Measurements from ENCODE around the gene SPOCK1. TPM values are rescaled to one million over a fixed set of nuclear protein-coding genes. Genes with fewer than 3 reads are reported as not detected.

SPOCK1 gene
- total and polyA plus RNA-seq, 2 experiments from 2014 or later = 8.2 to 10.5 TPM

DNA sequence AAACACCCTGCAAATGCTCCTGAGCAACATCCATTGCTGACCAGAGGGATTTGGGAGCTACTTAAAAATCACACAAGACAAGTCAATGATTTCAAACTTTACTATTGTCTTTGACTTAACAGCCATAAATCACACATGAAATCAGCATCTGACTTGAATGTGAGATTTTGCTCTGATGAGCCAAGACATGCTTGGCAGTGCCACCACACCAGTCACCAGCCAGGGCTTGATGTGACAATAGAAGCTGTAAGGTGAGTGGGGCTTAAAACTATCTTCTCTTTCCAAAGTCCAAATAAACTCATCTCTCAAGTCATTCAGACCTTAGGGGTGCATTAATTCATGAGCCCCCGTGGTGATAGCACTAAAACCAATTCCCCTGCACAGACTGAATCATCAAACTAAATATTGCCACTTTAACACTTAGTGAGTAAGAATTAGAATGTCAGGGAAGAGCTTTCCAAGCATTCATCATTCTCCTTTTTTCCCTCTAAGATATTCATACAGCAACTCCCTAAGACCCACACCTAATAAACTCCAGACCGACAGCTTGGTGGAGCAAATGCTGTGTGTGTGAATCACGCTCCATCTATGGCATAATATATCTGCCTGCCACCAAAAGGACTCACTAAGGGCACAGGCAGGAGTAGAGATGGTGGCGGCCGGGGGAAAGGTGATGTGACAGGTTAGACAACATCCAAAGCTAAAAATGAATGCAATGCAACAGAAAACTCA is 119.4 kb downstream of the SPOCK1 start:
- Histone ChIP-seq H3K27me3 (ENCODE audit: insufficient read depth) (no peaks in the 10 kb centered on the region), H4K20me1 (replicated peaks; ENCODE audit: insufficient read depth) (no peaks in the 10 kb centered on the region), H3F3A (replicated peaks; ENCODE audit: low read depth) (no peaks in the 10 kb centered on the region), H3K27ac (ENCODE audit: low read depth) (no peak overlapping the region), H3K4me3 (no peak overlapping the region), H3K36me3 (ENCODE audit: insufficient read depth) (no peaks in the 10 kb centered on the region), H2AFZ (no peak overlapping the region), H3K9me2 (ENCODE audit: insufficient read depth) (peaks cover 9% of the 10 kb centered on the region; the same call in 1 of the 2 replicates), H3K4me2 (no peak overlapping the region), H3K79me2 (replicated peaks; ENCODE audit: insufficient read depth) (no peaks in the 10 kb centered on the region), H3K4me1 (ENCODE audit: insufficient read depth) (no peaks in the 10 kb centered on the region)
- Mint-ChIP-seq H3K27me3 (ENCODE audit: insufficient read depth, low read depth, poor library complexity) (peaks cover 7% of the 10 kb centered on the region), H3K36me3 (ENCODE audit: low read depth) (peaks cover 32% of the 10 kb centered on the region), H3K27ac (no peak overlapping the region), H3K9me3 (peaks cover 44% of the 10 kb centered on the region), H3K4me1 (peaks cover 11% of the 10 kb centered on the region), H3K4me3 (no peak overlapping the region)
- DNase-seq (ENCODE audit: low spot score) (no peak), ATAC-seq (no peak)
- TF ChIP-seq JUNB (IDR thresholded peaks at IDR 0.05; ENCODE audit: unreplicated experiment) (no peak), EZH2phosphoT487 (IDR thresholded peaks at IDR 0.05; ENCODE audit: unreplicated experiment) (no peak), STAT1 (IDR thresholded peaks at IDR 0.05; ENCODE audit: unreplicated experiment) (no peak), ZNF114 (CRISPR knock-in tag; IDR thresholded peaks at IDR 0.05) (no peak)
- TF ChIP-seq, protein P1, sequence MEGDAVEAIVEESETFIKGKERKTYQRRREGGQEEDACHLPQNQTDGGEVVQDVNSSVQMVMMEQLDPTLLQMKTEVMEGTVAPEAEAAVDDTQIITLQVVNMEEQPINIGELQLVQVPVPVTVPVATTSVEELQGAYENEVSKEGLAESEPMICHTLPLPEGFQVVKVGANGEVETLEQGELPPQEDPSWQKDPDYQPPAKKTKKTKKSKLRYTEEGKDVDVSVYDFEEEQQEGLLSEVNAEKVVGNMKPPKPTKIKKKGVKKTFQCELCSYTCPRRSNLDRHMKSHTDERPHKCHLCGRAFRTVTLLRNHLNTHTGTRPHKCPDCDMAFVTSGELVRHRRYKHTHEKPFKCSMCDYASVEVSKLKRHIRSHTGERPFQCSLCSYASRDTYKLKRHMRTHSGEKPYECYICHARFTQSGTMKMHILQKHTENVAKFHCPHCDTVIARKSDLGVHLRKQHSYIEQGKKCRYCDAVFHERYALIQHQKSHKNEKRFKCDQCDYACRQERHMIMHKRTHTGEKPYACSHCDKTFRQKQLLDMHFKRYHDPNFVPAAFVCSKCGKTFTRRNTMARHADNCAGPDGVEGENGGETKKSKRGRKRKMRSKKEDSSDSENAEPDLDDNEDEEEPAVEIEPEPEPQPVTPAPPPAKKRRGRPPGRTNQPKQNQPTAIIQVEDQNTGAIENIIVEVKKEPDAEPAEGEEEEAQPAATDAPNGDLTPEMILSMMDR (conservative IDR thresholded peaks at IDR 0.05; ENCODE audit: low read depth in 2 of 2) = no peak

DNA sequence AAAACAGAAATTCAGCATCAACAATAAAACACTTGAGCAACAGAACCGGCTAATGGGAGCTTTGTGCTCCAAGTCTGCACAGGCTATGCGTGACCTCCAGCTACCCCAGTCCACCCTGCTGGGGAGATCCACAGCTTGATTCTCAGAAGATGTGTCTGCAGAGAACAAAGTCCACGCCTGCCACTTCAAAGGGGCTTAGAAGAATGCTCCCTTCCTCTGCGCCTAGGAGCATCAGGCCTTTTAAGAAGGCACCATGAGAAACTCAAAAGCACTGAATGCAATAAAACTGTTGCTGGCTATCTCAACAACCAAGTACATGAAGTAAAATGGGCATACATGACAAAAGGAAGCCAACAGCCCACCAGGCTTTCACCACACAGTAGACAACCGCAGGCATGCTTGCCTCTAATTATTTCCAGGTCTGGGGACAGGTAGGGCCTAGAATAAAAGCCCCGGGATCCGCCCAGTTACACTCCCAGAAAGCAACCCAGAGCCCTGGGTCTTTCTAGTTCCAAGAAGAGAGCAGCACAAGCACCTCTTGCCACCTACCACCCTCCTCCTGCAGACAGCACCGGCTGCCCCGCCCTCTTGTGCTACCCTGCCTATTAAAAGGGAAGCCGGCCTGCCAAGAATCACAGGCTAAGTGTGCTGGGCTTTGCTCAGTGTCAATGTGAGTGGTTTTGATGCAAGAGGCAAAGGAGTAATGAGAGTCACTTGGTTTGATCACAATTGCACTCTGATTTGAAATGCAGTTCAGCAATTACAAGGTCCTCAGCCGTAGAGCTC is 123.2 kb downstream of the SPOCK1 start:
- DNase-seq (ENCODE audit: low spot score) = peak; percentile 30
- Histone ChIP-seq H2AFZ (no peak overlapping the region), H3F3A (replicated peaks; ENCODE audit: low read depth) (no peaks in the 10 kb centered on the region), H3K4me3 (no peak overlapping the region), H3K27me3 (ENCODE audit: insufficient read depth) (no peaks in the 10 kb centered on the region), H3K9me2 (ENCODE audit: insufficient read depth) (peaks cover 9% of the 10 kb centered on the region; the same call in 1 of the 2 replicates), H4K20me1 (replicated peaks; ENCODE audit: insufficient read depth) (no peaks in the 10 kb centered on the region), H3K79me2 (replicated peaks; ENCODE audit: insufficient read depth) (no peaks in the 10 kb centered on the region), H3K36me3 (ENCODE audit: insufficient read depth) (no peaks in the 10 kb centered on the region), H3K4me2 (no peak overlapping the region), H3K27ac (ENCODE audit: low read depth) (no peak overlapping the region), H3K4me1 (ENCODE audit: insufficient read depth) (no peaks in the 10 kb centered on the region)
- Mint-ChIP-seq H3K9me3 (peaks cover 14% of the 10 kb centered on the region), H3K4me3 (no peak overlapping the region), H3K27me3 (ENCODE audit: insufficient read depth, low read depth, poor library complexity) (peaks cover 4% of the 10 kb centered on the region), H3K27ac (no peak overlapping the region), H3K4me1 (peaks cover 14% of the 10 kb centered on the region), H3K36me3 (ENCODE audit: low read depth) (peaks cover 11% of the 10 kb centered on the region)
- peak; percentile 85 for ATAC-seq
- TF ChIP-seq, protein P2, sequence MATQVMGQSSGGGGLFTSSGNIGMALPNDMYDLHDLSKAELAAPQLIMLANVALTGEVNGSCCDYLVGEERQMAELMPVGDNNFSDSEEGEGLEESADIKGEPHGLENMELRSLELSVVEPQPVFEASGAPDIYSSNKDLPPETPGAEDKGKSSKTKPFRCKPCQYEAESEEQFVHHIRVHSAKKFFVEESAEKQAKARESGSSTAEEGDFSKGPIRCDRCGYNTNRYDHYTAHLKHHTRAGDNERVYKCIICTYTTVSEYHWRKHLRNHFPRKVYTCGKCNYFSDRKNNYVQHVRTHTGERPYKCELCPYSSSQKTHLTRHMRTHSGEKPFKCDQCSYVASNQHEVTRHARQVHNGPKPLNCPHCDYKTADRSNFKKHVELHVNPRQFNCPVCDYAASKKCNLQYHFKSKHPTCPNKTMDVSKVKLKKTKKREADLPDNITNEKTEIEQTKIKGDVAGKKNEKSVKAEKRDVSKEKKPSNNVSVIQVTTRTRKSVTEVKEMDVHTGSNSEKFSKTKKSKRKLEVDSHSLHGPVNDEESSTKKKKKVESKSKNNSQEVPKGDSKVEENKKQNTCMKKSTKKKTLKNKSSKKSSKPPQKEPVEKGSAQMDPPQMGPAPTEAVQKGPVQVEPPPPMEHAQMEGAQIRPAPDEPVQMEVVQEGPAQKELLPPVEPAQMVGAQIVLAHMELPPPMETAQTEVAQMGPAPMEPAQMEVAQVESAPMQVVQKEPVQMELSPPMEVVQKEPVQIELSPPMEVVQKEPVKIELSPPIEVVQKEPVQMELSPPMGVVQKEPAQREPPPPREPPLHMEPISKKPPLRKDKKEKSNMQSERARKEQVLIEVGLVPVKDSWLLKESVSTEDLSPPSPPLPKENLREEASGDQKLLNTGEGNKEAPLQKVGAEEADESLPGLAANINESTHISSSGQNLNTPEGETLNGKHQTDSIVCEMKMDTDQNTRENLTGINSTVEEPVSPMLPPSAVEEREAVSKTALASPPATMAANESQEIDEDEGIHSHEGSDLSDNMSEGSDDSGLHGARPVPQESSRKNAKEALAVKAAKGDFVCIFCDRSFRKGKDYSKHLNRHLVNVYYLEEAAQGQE (IDR thresholded peaks at IDR 0.05; ENCODE audit: unreplicated experiment) = no peak
- no peak for TF ChIP-seq ZNF114 (CRISPR knock-in tag; IDR thresholded peaks at IDR 0.05)
- TF ChIP-seq, protein P3, sequence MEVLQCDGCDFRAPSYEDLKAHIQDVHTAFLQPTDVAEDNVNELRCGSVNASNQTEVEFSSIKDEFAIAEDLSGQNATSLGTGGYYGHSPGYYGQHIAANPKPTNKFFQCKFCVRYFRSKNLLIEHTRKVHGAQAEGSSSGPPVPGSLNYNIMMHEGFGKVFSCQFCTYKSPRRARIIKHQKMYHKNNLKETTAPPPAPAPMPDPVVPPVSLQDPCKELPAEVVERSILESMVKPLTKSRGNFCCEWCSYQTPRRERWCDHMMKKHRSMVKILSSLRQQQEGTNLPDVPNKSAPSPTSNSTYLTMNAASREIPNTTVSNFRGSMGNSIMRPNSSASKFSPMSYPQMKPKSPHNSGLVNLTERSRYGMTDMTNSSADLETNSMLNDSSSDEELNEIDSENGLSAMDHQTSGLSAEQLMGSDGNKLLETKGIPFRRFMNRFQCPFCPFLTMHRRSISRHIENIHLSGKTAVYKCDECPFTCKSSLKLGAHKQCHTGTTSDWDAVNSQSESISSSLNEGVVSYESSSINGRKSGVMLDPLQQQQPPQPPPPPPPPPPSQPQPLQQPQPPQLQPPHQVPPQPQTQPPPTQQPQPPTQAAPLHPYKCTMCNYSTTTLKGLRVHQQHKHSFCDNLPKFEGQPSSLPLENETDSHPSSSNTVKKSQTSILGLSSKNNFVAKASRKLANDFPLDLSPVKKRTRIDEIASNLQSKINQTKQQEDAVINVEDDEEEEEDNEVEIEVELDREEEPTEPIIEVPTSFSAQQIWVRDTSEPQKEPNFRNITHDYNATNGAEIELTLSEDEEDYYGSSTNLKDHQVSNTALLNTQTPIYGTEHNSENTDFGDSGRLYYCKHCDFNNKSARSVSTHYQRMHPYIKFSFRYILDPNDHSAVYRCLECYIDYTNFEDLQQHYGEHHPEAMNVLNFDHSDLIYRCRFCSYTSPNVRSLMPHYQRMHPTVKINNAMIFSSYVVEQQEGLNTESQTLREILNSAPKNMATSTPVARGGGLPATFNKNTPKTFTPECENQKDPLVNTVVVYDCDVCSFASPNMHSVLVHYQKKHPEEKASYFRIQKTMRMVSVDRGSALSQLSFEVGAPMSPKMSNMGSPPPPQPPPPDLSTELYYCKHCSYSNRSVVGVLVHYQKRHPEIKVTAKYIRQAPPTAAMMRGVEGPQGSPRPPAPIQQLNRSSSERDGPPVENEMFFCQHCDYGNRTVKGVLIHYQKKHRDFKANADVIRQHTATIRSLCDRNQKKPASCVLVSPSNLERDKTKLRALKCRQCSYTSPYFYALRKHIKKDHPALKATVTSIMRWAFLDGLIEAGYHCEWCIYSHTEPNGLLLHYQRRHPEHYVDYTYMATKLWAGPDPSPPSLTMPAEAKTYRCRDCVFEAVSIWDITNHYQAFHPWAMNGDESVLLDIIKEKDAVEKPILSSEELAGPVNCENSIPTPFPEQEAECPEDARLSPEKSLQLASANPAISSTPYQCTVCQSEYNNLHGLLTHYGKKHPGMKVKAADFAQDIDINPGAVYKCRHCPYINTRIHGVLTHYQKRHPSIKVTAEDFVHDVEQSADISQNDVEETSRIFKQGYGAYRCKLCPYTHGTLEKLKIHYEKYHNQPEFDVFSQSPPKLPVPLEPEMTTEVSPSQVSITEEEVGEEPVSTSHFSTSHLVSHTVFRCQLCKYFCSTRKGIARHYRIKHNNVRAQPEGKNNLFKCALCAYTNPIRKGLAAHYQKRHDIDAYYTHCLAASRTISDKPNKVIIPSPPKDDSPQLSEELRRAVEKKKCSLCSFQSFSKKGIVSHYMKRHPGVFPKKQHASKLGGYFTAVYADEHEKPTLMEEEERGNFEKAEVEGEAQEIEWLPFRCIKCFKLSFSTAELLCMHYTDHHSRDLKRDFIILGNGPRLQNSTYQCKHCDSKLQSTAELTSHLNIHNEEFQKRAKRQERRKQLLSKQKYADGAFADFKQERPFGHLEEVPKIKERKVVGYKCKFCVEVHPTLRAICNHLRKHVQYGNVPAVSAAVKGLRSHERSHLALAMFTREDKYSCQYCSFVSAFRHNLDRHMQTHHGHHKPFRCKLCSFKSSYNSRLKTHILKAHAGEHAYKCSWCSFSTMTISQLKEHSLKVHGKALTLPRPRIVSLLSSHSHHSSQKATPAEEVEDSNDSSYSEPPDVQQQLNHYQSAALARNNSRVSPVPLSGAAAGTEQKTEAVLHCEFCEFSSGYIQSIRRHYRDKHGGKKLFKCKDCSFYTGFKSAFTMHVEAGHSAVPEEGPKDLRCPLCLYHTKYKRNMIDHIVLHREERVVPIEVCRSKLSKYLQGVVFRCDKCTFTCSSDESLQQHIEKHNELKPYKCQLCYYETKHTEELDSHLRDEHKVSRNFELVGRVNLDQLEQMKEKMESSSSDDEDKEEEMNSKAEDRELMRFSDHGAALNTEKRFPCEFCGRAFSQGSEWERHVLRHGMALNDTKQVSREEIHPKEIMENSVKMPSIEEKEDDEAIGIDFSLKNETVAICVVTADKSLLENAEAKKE (CRISPR knock-in tag; IDR thresholded peaks at IDR 0.05) = no peak

Data from GM23338 (cell line).